ENCODE results near the gene SCUBE3.

SCUBE3 gene

GRCh38 chr6:35181933-35182612, 31.7 kb upstream of the SCUBE3 start:
- TF ChIP-seq, protein P1, sequence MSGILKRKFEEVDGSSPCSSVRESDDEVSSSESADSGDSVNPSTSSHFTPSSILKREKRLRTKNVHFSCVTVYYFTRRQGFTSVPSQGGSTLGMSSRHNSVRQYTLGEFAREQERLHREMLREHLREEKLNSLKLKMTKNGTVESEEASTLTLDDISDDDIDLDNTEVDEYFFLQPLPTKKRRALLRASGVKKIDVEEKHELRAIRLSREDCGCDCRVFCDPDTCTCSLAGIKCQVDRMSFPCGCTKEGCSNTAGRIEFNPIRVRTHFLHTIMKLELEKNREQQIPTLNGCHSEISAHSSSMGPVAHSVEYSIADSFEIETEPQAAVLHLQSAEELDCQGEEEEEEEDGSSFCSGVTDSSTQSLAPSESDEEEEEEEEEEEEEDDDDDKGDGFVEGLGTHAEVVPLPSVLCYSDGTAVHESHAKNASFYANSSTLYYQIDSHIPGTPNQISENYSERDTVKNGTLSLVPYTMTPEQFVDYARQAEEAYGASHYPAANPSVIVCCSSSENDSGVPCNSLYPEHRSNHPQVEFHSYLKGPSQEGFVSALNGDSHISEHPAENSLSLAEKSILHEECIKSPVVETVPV (CRISPR knock-in tag; IDR thresholded peaks at IDR 0.05) = no peak
- TF ChIP-seq BACH2 (CRISPR knock-in tag; IDR thresholded peaks at IDR 0.05; ENCODE audit: borderline replicate concordance) = no peak
- ATAC-seq = peak; percentile 64

DNA sequence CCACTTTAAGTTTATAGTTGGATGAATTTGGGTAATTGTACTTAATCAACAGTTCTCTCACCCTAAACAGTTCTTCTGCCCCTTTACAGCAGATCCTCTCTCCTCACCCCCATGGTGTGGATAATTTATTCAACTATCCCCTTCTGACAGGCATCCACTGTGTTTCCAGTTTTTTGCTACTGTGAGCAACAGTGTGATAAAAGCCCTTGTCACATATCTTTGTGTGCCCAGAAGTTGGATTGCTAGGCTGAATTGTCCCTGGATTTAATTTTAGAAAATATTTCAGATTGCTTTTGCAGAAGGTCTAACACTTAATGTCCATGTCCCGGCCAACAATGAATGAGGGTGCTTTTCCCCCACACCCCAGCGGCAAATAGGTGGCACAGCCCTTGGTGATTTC, 30.5 kb upstream of the SCUBE3 start:
- ATAC-seq = no peak
- TF ChIP-seq RARB (CRISPR knock-in tag; IDR thresholded peaks at IDR 0.05) (no peak), ZFP30 (CRISPR knock-in tag; IDR thresholded peaks at IDR 0.05) (no peak), ZC3H10 (CRISPR knock-in tag; IDR thresholded peaks at IDR 0.05) (no peak), BACH2 (CRISPR knock-in tag; IDR thresholded peaks at IDR 0.05; ENCODE audit: borderline replicate concordance) (no peak), ZNF565 (CRISPR knock-in tag; conservative IDR thresholded peaks at IDR 0.05; ENCODE audit: low read depth) (no peak), TCF4 (CRISPR knock-in tag; IDR thresholded peaks at IDR 0.05; ENCODE audit: borderline replicate concordance) (no peak), OSR1 (CRISPR knock-in tag; IDR thresholded peaks at IDR 0.05) (no peak), ISL1 (CRISPR knock-in tag; IDR thresholded peaks at IDR 0.05) (no peak), SNAI2 (CRISPR knock-in tag; IDR thresholded peaks at IDR 0.05) (no peak), TOX (CRISPR knock-in tag; IDR thresholded peaks at IDR 0.05; ENCODE audit: borderline replicate concordance) (no peak), ZNF8 (CRISPR knock-in tag; IDR thresholded peaks at IDR 0.05) (no peak), ZFP3 (CRISPR knock-in tag; IDR thresholded peaks at IDR 0.05) (no peak), CSDC2 (CRISPR knock-in tag; IDR thresholded peaks at IDR 0.05) (no peak), ZNF70 (CRISPR knock-in tag; IDR thresholded peaks at IDR 0.05) (no peak)
- TF ChIP-seq, protein P2, sequence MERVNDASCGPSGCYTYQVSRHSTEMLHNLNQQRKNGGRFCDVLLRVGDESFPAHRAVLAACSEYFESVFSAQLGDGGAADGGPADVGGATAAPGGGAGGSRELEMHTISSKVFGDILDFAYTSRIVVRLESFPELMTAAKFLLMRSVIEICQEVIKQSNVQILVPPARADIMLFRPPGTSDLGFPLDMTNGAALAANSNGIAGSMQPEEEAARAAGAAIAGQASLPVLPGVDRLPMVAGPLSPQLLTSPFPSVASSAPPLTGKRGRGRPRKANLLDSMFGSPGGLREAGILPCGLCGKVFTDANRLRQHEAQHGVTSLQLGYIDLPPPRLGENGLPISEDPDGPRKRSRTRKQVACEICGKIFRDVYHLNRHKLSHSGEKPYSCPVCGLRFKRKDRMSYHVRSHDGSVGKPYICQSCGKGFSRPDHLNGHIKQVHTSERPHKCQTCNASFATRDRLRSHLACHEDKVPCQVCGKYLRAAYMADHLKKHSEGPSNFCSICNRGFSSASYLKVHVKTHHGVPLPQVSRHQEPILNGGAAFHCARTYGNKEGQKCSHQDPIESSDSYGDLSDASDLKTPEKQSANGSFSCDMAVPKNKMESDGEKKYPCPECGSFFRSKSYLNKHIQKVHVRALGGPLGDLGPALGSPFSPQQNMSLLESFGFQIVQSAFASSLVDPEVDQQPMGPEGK (CRISPR knock-in tag; IDR thresholded peaks at IDR 0.05; ENCODE audit: borderline replicate concordance) = no peak
- TF ChIP-seq, protein P3, sequence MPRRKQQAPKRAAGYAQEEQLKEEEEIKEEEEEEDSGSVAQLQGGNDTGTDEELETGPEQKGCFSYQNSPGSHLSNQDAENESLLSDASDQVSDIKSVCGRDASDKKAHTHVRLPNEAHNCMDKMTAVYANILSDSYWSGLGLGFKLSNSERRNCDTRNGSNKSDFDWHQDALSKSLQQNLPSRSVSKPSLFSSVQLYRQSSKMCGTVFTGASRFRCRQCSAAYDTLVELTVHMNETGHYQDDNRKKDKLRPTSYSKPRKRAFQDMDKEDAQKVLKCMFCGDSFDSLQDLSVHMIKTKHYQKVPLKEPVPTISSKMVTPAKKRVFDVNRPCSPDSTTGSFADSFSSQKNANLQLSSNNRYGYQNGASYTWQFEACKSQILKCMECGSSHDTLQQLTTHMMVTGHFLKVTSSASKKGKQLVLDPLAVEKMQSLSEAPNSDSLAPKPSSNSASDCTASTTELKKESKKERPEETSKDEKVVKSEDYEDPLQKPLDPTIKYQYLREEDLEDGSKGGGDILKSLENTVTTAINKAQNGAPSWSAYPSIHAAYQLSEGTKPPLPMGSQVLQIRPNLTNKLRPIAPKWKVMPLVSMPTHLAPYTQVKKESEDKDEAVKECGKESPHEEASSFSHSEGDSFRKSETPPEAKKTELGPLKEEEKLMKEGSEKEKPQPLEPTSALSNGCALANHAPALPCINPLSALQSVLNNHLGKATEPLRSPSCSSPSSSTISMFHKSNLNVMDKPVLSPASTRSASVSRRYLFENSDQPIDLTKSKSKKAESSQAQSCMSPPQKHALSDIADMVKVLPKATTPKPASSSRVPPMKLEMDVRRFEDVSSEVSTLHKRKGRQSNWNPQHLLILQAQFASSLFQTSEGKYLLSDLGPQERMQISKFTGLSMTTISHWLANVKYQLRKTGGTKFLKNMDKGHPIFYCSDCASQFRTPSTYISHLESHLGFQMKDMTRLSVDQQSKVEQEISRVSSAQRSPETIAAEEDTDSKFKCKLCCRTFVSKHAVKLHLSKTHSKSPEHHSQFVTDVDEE (CRISPR knock-in tag; IDR thresholded peaks at IDR 0.05) = no peak
- TF ChIP-seq, protein P1 (CRISPR knock-in tag; IDR thresholded peaks at IDR 0.05) = no peak
- TF ChIP-seq, protein P4, sequence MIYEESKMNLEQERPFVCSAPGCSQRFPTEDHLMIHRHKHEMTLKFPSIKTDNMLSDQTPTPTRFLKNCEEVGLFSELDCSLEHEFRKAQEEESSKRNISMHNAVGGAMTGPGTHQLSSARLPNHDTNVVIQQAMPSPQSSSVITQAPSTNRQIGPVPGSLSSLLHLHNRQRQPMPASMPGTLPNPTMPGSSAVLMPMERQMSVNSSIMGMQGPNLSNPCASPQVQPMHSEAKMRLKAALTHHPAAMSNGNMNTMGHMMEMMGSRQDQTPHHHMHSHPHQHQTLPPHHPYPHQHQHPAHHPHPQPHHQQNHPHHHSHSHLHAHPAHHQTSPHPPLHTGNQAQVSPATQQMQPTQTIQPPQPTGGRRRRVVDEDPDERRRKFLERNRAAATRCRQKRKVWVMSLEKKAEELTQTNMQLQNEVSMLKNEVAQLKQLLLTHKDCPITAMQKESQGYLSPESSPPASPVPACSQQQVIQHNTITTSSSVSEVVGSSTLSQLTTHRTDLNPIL (CRISPR knock-in tag; IDR thresholded peaks at IDR 0.05; ENCODE audit: low read depth) = no peak

- no peak for ATAC-seq
- no peak for TF ChIP-seq CSDC2 (CRISPR knock-in tag; IDR thresholded peaks at IDR 0.05)
- TF ChIP-seq OSR1 (CRISPR knock-in tag; IDR thresholded peaks at IDR 0.05) = no peak
- TF ChIP-seq PPARA (CRISPR knock-in tag; IDR thresholded peaks at IDR 0.05; ENCODE audit: borderline replicate concordance) = no peak
- TF ChIP-seq ZC3H10 (CRISPR knock-in tag; IDR thresholded peaks at IDR 0.05) = no peak
- no peak for TF ChIP-seq GLIS3 (CRISPR knock-in tag; IDR thresholded peaks at IDR 0.05)
- no peak for TF ChIP-seq ZFP30 (CRISPR knock-in tag; IDR thresholded peaks at IDR 0.05)
- TF ChIP-seq TCF4 (CRISPR knock-in tag; IDR thresholded peaks at IDR 0.05; ENCODE audit: borderline replicate concordance) = no peak
- TF ChIP-seq, protein P1 (CRISPR knock-in tag; IDR thresholded peaks at IDR 0.05) = no peak
- TF ChIP-seq SNAI2 (CRISPR knock-in tag; IDR thresholded peaks at IDR 0.05) = no peak
- no peak for TF ChIP-seq ARNTL (CRISPR knock-in tag; IDR thresholded peaks at IDR 0.05; ENCODE audit: borderline replicate concordance, low read depth)
- TF ChIP-seq BACH2 (CRISPR knock-in tag; IDR thresholded peaks at IDR 0.05; ENCODE audit: borderline replicate concordance) = no peak
- TF ChIP-seq RARB (CRISPR knock-in tag; IDR thresholded peaks at IDR 0.05) = no peak
- no peak for TF ChIP-seq ESRRG (CRISPR knock-in tag; IDR thresholded peaks at IDR 0.05)
- TF ChIP-seq TOX (CRISPR knock-in tag; IDR thresholded peaks at IDR 0.05; ENCODE audit: borderline replicate concordance) = no peak
- no peak for TF ChIP-seq POU6F1 (CRISPR knock-in tag; IDR thresholded peaks at IDR 0.05; ENCODE audit: borderline replicate concordance, low read depth)
These were observed 29.8 kb upstream of the SCUBE3 start for GRCh38 chr6:35183935-35184334.

All from SK-N-SH treated with all-trans-retinoic acid at 6 μM for 48 hours (cell line).